HEK293 (cell line): Measurements from ENCODE around the gene IFI6.
A peak's percentile ranks its signal among the peaks of the same experiment; 100 is the strongest.

ENCODE experiments used
- EGR2 ChIP-seq: fragments of 450-650 bp; formaldehyde crosslinking; IDR thresholded peaks from 2 replicates; pipeline ENCODE4 v1.5.1; 2016; ENCODE audit warnings: low read depth, missing biosample characterization, missing genetic modification characterization
- HOXD13 ChIP-seq: sonication (generic); formaldehyde crosslinking; IDR thresholded peaks from 2 replicates; pipeline ENCODE4 v1.8.0; 2022; ENCODE audit warnings: missing genetic modification reagents, borderline replicate concordance
- INSM2 ChIP-seq: fragments of 450-650 bp; formaldehyde crosslinking; IDR thresholded peaks from 2 replicates; pipeline ENCODE4 v1.5.1; 2016; ENCODE audit warnings: missing biosample characterization, missing genetic modification characterization
- MYNN ChIP-seq: fragments of 450-650 bp; formaldehyde crosslinking; IDR thresholded peaks from 2 replicates; pipeline ENCODE4 v1.5.1; 2016; ENCODE audit warnings: missing biosample characterization, missing genetic modification characterization, borderline replicate concordance
- SETDB1 ChIP-seq: IDR thresholded peaks from one replicate; pipeline ENCODE4 v1.6.1; 2017; ENCODE audit warnings: mild to moderate bottlenecking, low read length, moderate library complexity, mixed read lengths; ENCODE audit not compliant: insufficient read length
- TCF7L2 ChIP-seq: IDR thresholded peaks from 2 replicates; pipeline ENCODE4 v1.6.1; 2011; ENCODE audit warnings: low read depth, mild to moderate bottlenecking, inconsistent platforms, low read length, moderate library complexity, borderline replicate concordance
- ZBTB10 ChIP-seq: fragments of 450-650 bp; formaldehyde crosslinking; IDR thresholded peaks from 2 replicates; pipeline ENCODE4 v1.5.1; 2016; ENCODE audit warnings: missing biosample characterization, missing genetic modification characterization
- ZBTB48 ChIP-seq: fragments of 450-650 bp; formaldehyde crosslinking; IDR thresholded peaks from 2 replicates; pipeline ENCODE4 v1.5.1; 2016; ENCODE audit warnings: missing biosample characterization, missing genetic modification characterization
- ZIC2 ChIP-seq: fragments of 450-650 bp; formaldehyde crosslinking; IDR thresholded peaks from 2 replicates; pipeline ENCODE4 v1.5.1; 2016; ENCODE audit warnings: missing biosample characterization, missing genetic modification characterization
- ZNF138 ChIP-seq: fragments of 450-650 bp; formaldehyde crosslinking; IDR thresholded peaks from 2 replicates; pipeline ENCODE4 v1.5.1; 2016; ENCODE audit warnings: missing biosample characterization, missing genetic modification characterization, borderline replicate concordance
- ZNF2 ChIP-seq: fragments of 450-650 bp; formaldehyde crosslinking; IDR thresholded peaks from 2 replicates; pipeline ENCODE4 v1.5.1; 2016; ENCODE audit warnings: missing biosample characterization, missing genetic modification characterization
- ZNF266 ChIP-seq: fragments of 450-650 bp; formaldehyde crosslinking; IDR thresholded peaks from 2 replicates; pipeline ENCODE4 v1.5.1; 2016; ENCODE audit warnings: missing biosample characterization, missing genetic modification characterization, low read depth
- ZNF280C ChIP-seq: fragments of 450-650 bp; formaldehyde crosslinking; IDR thresholded peaks from 2 replicates; pipeline ENCODE4 v1.5.1; 2016; ENCODE audit warnings: missing biosample characterization, missing genetic modification characterization
- ZNF280D ChIP-seq: fragments of 450-650 bp; formaldehyde crosslinking; IDR thresholded peaks from 2 replicates; pipeline ENCODE4 v1.5.1; 2016; ENCODE audit warnings: missing biosample characterization, missing genetic modification characterization
- ZNF449 ChIP-seq: fragments of 450-650 bp; formaldehyde crosslinking; IDR thresholded peaks from 2 replicates; pipeline ENCODE4 v1.5.1; 2017; ENCODE audit warnings: missing biosample characterization, mild to moderate bottlenecking, missing genetic modification characterization, moderate library complexity
- ZNF521 ChIP-seq: fragments of 450-650 bp; formaldehyde crosslinking; IDR thresholded peaks from 2 replicates; pipeline ENCODE4 v1.5.1; 2017; ENCODE audit warnings: missing biosample characterization, mild to moderate bottlenecking, missing genetic modification characterization
- ZNF645 ChIP-seq: fragments of 450-650 bp; formaldehyde crosslinking; IDR thresholded peaks from 2 replicates; pipeline ENCODE4; 2016; ENCODE audit warnings: missing biosample characterization, missing genetic modification characterization
- ZNF670 ChIP-seq: fragments of 450-650 bp; formaldehyde crosslinking; IDR thresholded peaks from 2 replicates; pipeline ENCODE4 v1.5.1; 2016; ENCODE audit warnings: missing biosample characterization, missing genetic modification characterization, low read depth
- ZSCAN4 ChIP-seq: fragments of 450-650 bp; formaldehyde crosslinking; IDR thresholded peaks from 2 replicates; pipeline ENCODE4 v1.5.1; 2017; ENCODE audit warnings: missing biosample characterization, missing genetic modification characterization

Gene IFI6

GRCh38 chr1:27671964-27672749 lies at the start of gene IFI6 (continued):
- TF ChIP-seq ZNF280D (tag by site-specific recombination) (no peak), ZIC2 (tag by site-specific recombination) (peak; percentile 84), EGR2 (tag by site-specific recombination) (0 out of 2 replicates have a peak, but pooled peaks have one; percentile 25), MYNN (tag by site-specific recombination) (no peak), TCF7L2 (no peak), ZBTB48 (tag by site-specific recombination) (no peak), ZNF138 (tag by site-specific recombination) (no peak), ZNF670 (tag by site-specific recombination) (no peak), HOXD13 (CRISPR knock-in tag) (no peak), ZNF645 (tag by site-specific recombination) (no peak), INSM2 (tag by site-specific recombination) (no peak), ZNF266 (tag by site-specific recombination) (no peak), ZBTB10 (tag by site-specific recombination) (no peak), ZNF521 (no peak), ZSCAN4 (tag by site-specific recombination) (no peak), SETDB1 (peak; percentile 44), ZNF2 (tag by site-specific recombination) (no peak; the same call in 1 of the 2 replicates), ZNF280C (no peak), ZNF449 (tag by site-specific recombination) (no peak; the same call in 1 of the 2 replicates)
- TF ChIP-seq, all 188 proteins: peak for 40
